Left lung (tissue), 10 donors: ENCODE measurements around the gene RPAIN. TPM values are rescaled to one million over a fixed set of nuclear protein-coding genes. Genes with fewer than 3 reads are reported as not detected.

Source experiments
- ATAC-seq: fragments of 200-7000 bp; cut with Tn5 transposase; one replicate; pipeline ENCODE4 v1.9.1; 2020; ENCODE audit warnings: moderate library complexity
- DNase-seq, 4 donors: peaks; one replicate each; pipeline ENCODE4 v3.0.0-alpha.2; 2013 to 2020
- H3K27ac ChIP-seq, 2 donors: fragments of 200-600 bp; sonication (generic) in 1 of 2; one replicate each; pipeline versions ENCODE4 v1.5.0 to v1.8.0; 2020 to 2021
- H3K27me3 ChIP-seq, 2 donors: fragments of 200-600 bp; sonication (generic) in 1 of 2; one replicate each; pipeline versions ENCODE4 v1.5.0 to v1.8.0; 2020 to 2021
- H3K36me3 ChIP-seq, 2 donors: fragments of 200-600 bp; sonication (generic) in 1 of 2; one replicate each; pipeline versions ENCODE4 v1.5.0 to v1.8.0; 2020 to 2021
- H3K4me1 ChIP-seq, 2 donors: fragments of 200-600 bp; one replicate each; pipeline ENCODE4 v1.8.0; 2021
- H3K4me3 ChIP-seq, 2 donors: fragments of 200-600 bp; sonication (generic) in 1 of 2; one replicate each; pipeline versions ENCODE4 v1.5.0 to v1.8.0; 2020 to 2021; ENCODE audit warnings: mild to moderate bottlenecking in 1 of 2
- H3K9me3 ChIP-seq, 2 donors: fragments of 200-600 bp; sonication (generic) in 1 of 2; one replicate each; pipeline versions ENCODE4 v1.5.0 to v1.8.0; 2020 to 2021
- intact Hi-C, 2 donors: fragments of 100-400 bp; cut with DNase I; formaldehyde crosslinking; loops; one replicate each; pipeline versions ENCODE4 v1.11.2 to v1.14.2; 2022
- polyA plus RNA-seq, 6 donors: library from polyadenylated mRNA; unstranded; fragments of 120-200 nt; gene quantifications; one replicate each; pipeline ENCODE4 v1.2.1, GENCODE V29; 2013; ENCODE audit not compliant: insufficient read length in 6 of 6
- total RNA-seq, 2 donors: library from RNA; stranded (reverse); fragmentation: NEBNext Ultra II Directional; extraction: Animal tissue kit (Norgen Biotek cat#: 25700); gene quantifications; one replicate each; pipeline ENCODE4 v1.2.1, GENCODE V29; 2021
- TF ChIP-seq, protein P1 (sequence below), 2 donors: fragments of 200-600 bp; sonication (generic) in 1 of 2; IDR thresholded peaks; one replicate each; pipeline versions ENCODE4 v1.5.0 to v1.8.0; 2021; ENCODE audit warnings: antibody characterized with exemption in 2 of 2
- donor health status: DM: no; HTN: yes; CAD: no.
- donor health status: DM: no; HTN: no; CAD: no.

Gene RPAIN
- total and polyA plus RNA-seq, 8 donors = 31.8 to 96.2 (median 85.6) TPM

GRCh38 chr17:5413682-5414081, 6.3 kb upstream of the RPAIN start:
- TF ChIP-seq, protein P1, sequence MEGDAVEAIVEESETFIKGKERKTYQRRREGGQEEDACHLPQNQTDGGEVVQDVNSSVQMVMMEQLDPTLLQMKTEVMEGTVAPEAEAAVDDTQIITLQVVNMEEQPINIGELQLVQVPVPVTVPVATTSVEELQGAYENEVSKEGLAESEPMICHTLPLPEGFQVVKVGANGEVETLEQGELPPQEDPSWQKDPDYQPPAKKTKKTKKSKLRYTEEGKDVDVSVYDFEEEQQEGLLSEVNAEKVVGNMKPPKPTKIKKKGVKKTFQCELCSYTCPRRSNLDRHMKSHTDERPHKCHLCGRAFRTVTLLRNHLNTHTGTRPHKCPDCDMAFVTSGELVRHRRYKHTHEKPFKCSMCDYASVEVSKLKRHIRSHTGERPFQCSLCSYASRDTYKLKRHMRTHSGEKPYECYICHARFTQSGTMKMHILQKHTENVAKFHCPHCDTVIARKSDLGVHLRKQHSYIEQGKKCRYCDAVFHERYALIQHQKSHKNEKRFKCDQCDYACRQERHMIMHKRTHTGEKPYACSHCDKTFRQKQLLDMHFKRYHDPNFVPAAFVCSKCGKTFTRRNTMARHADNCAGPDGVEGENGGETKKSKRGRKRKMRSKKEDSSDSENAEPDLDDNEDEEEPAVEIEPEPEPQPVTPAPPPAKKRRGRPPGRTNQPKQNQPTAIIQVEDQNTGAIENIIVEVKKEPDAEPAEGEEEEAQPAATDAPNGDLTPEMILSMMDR (IDR thresholded peaks at IDR 0.05) = no peak
- Histone ChIP-seq H3K9me3 (no peaks in the 10 kb centered on the region), H3K27ac (peak overlapping the region in 1 of 2 donors; percentile 8), H3K36me3 (peaks cover 0 to 77% of the 10 kb centered on the region in 2 donors), H3K27me3 (no peaks in the 10 kb centered on the region), H3K4me3 (no peak overlapping the region), H3K4me1 (peaks cover 3 to 28% of the 10 kb centered on the region in 2 donors)
- no peak for DNase-seq
- intact Hi-C loops = no loop called here
- ATAC-seq = peak; percentile 68

GRCh38 chr17:5416901-5417300, 3.1 kb upstream of the RPAIN start:
- H3K4me3 ChIP-seq = no peak overlapping the region
- DNase-seq (no peak), ATAC-seq (no peak)
- H3K27ac ChIP-seq = no peak overlapping the region
- H3K4me1 ChIP-seq = peaks cover 3 to 46% of the 10 kb centered on the region in 2 donors
- H3K27me3 ChIP-seq = no peaks in the 10 kb centered on the region
- H3K9me3 ChIP-seq = no peaks in the 10 kb centered on the region
- H3K36me3 ChIP-seq = peaks cover 0 to 50% of the 10 kb centered on the region in 2 donors
- intact Hi-C loops = no loop called here
- TF ChIP-seq, protein P1 (IDR thresholded peaks at IDR 0.05) = no peak

DNA sequence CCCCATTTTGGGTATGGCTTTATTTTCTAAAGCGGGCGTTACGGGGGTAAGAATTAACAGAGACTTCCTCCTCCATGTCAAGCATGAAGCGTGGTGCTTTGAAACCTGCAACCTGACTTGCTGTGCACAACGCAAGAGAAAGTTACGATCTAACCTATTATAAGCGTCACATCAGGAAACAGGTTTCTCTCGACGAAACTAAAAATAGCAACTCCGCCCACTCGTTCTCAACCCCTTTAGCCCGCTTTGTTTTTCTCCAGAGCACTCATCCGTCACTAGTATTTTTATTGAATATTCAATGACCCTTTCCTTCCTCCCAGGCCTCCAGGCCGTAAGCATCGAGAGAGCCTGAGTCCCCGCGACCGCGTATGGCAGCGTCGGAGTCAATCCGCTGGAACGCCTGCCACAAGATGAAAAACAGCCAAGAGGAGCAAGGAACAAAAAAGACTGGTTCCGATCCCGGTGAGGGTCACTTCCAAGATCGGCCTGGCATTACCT, 1.1 kb upstream of the RPAIN start:
- ATAC-seq (peak; percentile 58), DNase-seq (peak in 3 of 4 donors; percentile 28 to 58 (median 43))
- Histone ChIP-seq H3K4me3 (peak overlapping the region; percentile 73 to 98), H3K9me3 (no peaks in the 10 kb centered on the region), H3K4me1 (peaks cover 3 to 59% of the 10 kb centered on the region in 2 donors), H3K36me3 (peaks cover 0 to 50% of the 10 kb centered on the region in 2 donors), H3K27me3 (no peaks in the 10 kb centered on the region), H3K27ac (peak overlapping the region; percentile 88 to 91)
- intact Hi-C loops = no loop called here
- TF ChIP-seq, protein P1 (IDR thresholded peaks at IDR 0.05) = no peak

GRCh38 chr17:5419356-5419958, 525 bp upstream of the RPAIN start, which contains the start of gene NUP88:
TSS of gene NUP88 (minus strand) at chr17:5419662. CDS start at chr17:5419650, 12 bp downstream.
- Histone ChIP-seq H3K36me3 (peaks cover 0 to 50% of the 10 kb centered on the region in 2 donors), H3K27me3 (no peaks in the 10 kb centered on the region), H3K27ac (peak within 1 kb of the TSS; percentile 88 to 91), H3K9me3 (no peaks in the 10 kb centered on the region), H3K4me3 (peak within 1 kb of the TSS; percentile 73 to 98), H3K4me1 (peaks cover 3 to 54% of the 10 kb centered on the region in 2 donors)
- TF ChIP-seq, protein P1 (IDR thresholded peaks at IDR 0.05) = no peak
- intact Hi-C loops = no loop called here
- ATAC-seq = peak; percentile 97
- DNase-seq = peak; percentile 96 to 99 (median 98)

- no peaks in the 10 kb centered on the region for H3K27me3 ChIP-seq
- H3K9me3 ChIP-seq = no peaks in the 10 kb centered on the region
- DNase-seq (no peak), ATAC-seq (no peak)
- TF ChIP-seq, protein P1 (IDR thresholded peaks at IDR 0.05) = no peak
- no peak overlapping the region for H3K4me3 ChIP-seq
- intact Hi-C loops = no loop called here
- H3K27ac ChIP-seq = no peak overlapping the region
- peaks cover 0 to 46% of the 10 kb centered on the region in 2 donors for H3K4me1 ChIP-seq
- peaks cover 0 to 65% of the 10 kb centered on the region in 2 donors for H3K36me3 ChIP-seq
These were observed 2.5 kb downstream of the RPAIN start for GRCh38 chr17:5422505-5422904.
